GM18498 (cell line): ENCODE results near the gene MRPL44.
A peak's percentile ranks its signal among the peaks of the same experiment; 100 is the strongest.

Source experiments
- ATAC-seq: cut with Tn5 transposase; IDR thresholded peaks from one replicate; pipeline ENCODE4 v1.9.1; 2021; ENCODE audit warnings: mild to moderate bottlenecking, moderate library complexity; ENCODE audit not compliant: unreplicated experiment

MRPL44 gene

GRCh38 chr2:223969856-223970255 is 12.6 kb downstream of the MRPL44 start:
- ATAC-seq: peak; percentile 28

- ATAC-seq: peak; percentile 64
These were observed 13.3 kb downstream of the MRPL44 start for GRCh38 chr2:223970343-223971128.

GRCh38 chr2:223971731-223972130 is 14.5 kb downstream of the MRPL44 start:
- ATAC-seq: no peak

- ATAC-seq: no peak
These were observed 15.4 kb downstream of the MRPL44 start for GRCh38 chr2:223972656-223973102.

- no peak for ATAC-seq
These were observed 16.3 kb downstream of the MRPL44 start for GRCh38 chr2:223973606-223974005.

- ATAC-seq: no peak
These were observed 19.5 kb downstream of the MRPL44 start for GRCh38 chr2:223976635-223977226.

GRCh38 chr2:223978451-223978850 is 21.2 kb downstream of the MRPL44 start:
- ATAC-seq: no peak

- no peak for ATAC-seq
These were observed 22.6 kb downstream of the MRPL44 start for GRCh38 chr2:223979730-223980396.

- no peak for ATAC-seq
These were observed 23.1 kb downstream of the MRPL44 start for GRCh38 chr2:223980397-223980735.

GRCh38 chr2:223980803-223981202 is 23.5 kb downstream of the MRPL44 start:
- ATAC-seq: no peak

- no peak for ATAC-seq
These were observed 24.0 kb downstream of the MRPL44 start for GRCh38 chr2:223981241-223981640.

- ATAC-seq: no peak
These were observed 32.1 kb downstream of the MRPL44 start for GRCh38 chr2:223989206-223989855.

- ATAC-seq: no peak
These were observed 32.6 kb downstream of the MRPL44 start for GRCh38 chr2:223989856-223990232.

GRCh38 chr2:223991611-223992010 is 34.3 kb downstream of the MRPL44 start:
- no peak for ATAC-seq

- no peak for ATAC-seq
These were observed 36.5 kb downstream of the MRPL44 start for GRCh38 chr2:223993634-223994232.

- ATAC-seq: no peak
These were observed 37.4 kb downstream of the MRPL44 start for GRCh38 chr2:223994562-223995162.

GRCh38 chr2:223995569-223995968 is 38.3 kb downstream of the MRPL44 start:
- ATAC-seq: no peak

GRCh38 chr2:223996391-223996790 is 39.1 kb downstream of the MRPL44 start:
- no peak for ATAC-seq

GRCh38 chr2:223997938-223998337 is 40.7 kb downstream of the MRPL44 start:
- ATAC-seq: no peak

- no peak for ATAC-seq
These were observed 41.7 kb downstream of the MRPL44 start for GRCh38 chr2:223998948-223999347.

- no peak for ATAC-seq
These were observed 42.6 kb downstream of the MRPL44 start for GRCh38 chr2:223999862-224000261.
